GM12875 (cell line): ENCODE data around the gene TBATA.

ENCODE experiments used
- H3K4me3 ChIP-seq: one replicate; pipeline ENCODE4 v1.5.1; 2011; ENCODE audit warnings: low read depth, low read length, control low read depth
- CTCF ChIP-seq: IDR thresholded peaks from 2 replicates; pipeline ENCODE4 v1.5.1; 2011; ENCODE audit warnings: low read depth, mild to moderate bottlenecking, control low read depth, inconsistent platforms, low read length, moderate library complexity, borderline replicate concordance; ENCODE audit not compliant: insufficient read depth

Gene TBATA

GRCh38 chr10:70830164-70830563, 45.0 kb upstream of the TBATA start:
- H3K4me3 ChIP-seq, result no peak overlapping the region
- no peak for TF ChIP-seq CTCF

- TF ChIP-seq CTCF, result no peak
Observed at GRCh38 chr10:70829543-70829942, 44.4 kb upstream of the TBATA start.

GRCh38 chr10:70828923-70829322, 43.7 kb upstream of the TBATA start:
- H3K4me3 ChIP-seq, result no peak overlapping the region
- no peak for TF ChIP-seq CTCF

More at GRCh38 chr10:70829543-70829942, 44.4 kb upstream of the TBATA start:
- no peak overlapping the region for H3K4me3 ChIP-seq

- no peak overlapping the region for H3K4me3 ChIP-seq
- no peak for TF ChIP-seq CTCF
Observed at GRCh38 chr10:70827086-70827757, 42.0 kb upstream of the TBATA start.

- no peak overlapping the region for H3K4me3 ChIP-seq
Observed at GRCh38 chr10:70822076-70822820, 37.1 kb upstream of the TBATA start.

GRCh38 chr10:70820976-70821750, 36.0 kb upstream of the TBATA start:
- no peak for TF ChIP-seq CTCF
- H3K4me3 ChIP-seq, result no peak overlapping the region

More at GRCh38 chr10:70822076-70822820, 37.1 kb upstream of the TBATA start:
- TF ChIP-seq CTCF, result no peak
